Ectodermal cell (in vitro differentiated cells): ENCODE measurements around the gene IBA57.

Experiments used
- H3K27ac ChIP-seq: 2 replicates; pipeline ENCODE4 v1.7.0; 2013; ENCODE audit warnings: mild to moderate bottlenecking, low read depth, low read length; ENCODE audit not compliant: insufficient read depth, poor library complexity, severe bottlenecking
- H3K27me3 ChIP-seq: 2 replicates; pipeline ENCODE4 v1.7.0; 2013; ENCODE audit warnings: mild to moderate bottlenecking, low read length; ENCODE audit not compliant: insufficient read depth, control insufficient read depth, poor library complexity, severe bottlenecking
- H3K36me3 ChIP-seq: one replicate; pipeline ENCODE4 v1.7.0; 2013; ENCODE audit warnings: low read length; ENCODE audit not compliant: control insufficient read depth, insufficient read depth
- H3K4me1 ChIP-seq: one replicate; pipeline ENCODE4 v1.7.0; 2013; ENCODE audit warnings: low read length; ENCODE audit not compliant: control insufficient read depth, insufficient read depth
- H3K4me3 ChIP-seq: 2 replicates; pipeline ENCODE4 v1.7.0; 2013; ENCODE audit warnings: low read depth, low read length, control low read depth; ENCODE audit not compliant: insufficient read depth
- H3K9me3 ChIP-seq: 2 replicates; pipeline ENCODE4 v1.7.0; 2013; ENCODE audit warnings: mild to moderate bottlenecking, low read length, moderate library complexity; ENCODE audit not compliant: control insufficient read depth
- WGBS, 2 experiments: methylation state at CpG; one replicate each; pipeline ENCODE4 v1.1.7; 2013; ENCODE audit warnings: missing lambda C conversion rate in 2 of 2; 5-methylcytosine and 5-hydroxymethylcytosine counted together

IBA57 gene

DNA sequence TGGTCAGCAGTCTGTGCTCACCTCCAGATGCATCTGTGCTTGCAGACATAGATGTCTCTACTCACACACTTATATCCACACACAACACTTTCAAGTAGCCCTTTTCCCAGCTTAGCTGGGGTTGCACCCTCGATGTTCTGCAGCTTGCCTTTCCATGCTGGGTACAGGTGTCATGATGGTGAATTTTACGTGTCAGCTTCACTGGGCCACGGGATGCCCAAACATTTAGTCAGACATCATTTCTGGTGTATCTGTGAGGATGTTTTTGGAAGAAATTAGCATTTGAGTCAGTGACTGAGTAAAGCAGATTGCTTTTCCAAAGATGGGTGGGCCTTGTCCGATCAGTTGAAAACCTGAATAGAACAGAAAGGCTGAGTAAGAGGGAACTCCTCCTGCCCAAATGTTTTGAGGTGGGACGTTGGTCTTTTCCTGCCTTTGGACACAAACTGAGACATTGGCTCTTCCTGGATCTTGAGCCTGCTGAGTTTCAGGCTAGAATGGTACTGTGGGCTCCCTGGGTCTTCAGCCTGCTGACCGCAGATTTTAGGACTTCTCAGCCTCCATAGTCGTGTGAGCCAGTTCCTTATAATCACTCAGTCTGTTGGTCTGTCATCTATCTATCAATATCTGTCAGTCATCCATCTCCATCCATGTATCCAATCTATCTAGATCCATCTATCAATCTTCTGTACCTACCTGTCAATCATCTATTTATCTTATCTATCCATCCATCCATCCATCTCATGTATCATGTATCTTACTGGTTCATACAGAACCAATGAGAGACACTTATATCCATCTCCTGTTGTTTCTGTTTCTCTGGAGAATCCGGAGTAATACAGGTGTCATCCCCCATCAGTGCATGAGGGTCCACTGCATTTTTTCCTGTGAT lies 29.6 kb downstream of the IBA57 start:
- Histone ChIP-seq H3K27me3 (no peaks in the 10 kb centered on the region), H3K36me3 (no peaks in the 10 kb centered on the region), H3K27ac (no peak overlapping the region), H3K9me3 (peaks cover 9% of the 10 kb centered on the region), H3K4me1 (no peaks in the 10 kb centered on the region), H3K4me3 (no peak overlapping the region)
- WGBS, 2 experiments: 90 to 93% methylated on average over 8 of the region's 8 CpGs

DNA sequence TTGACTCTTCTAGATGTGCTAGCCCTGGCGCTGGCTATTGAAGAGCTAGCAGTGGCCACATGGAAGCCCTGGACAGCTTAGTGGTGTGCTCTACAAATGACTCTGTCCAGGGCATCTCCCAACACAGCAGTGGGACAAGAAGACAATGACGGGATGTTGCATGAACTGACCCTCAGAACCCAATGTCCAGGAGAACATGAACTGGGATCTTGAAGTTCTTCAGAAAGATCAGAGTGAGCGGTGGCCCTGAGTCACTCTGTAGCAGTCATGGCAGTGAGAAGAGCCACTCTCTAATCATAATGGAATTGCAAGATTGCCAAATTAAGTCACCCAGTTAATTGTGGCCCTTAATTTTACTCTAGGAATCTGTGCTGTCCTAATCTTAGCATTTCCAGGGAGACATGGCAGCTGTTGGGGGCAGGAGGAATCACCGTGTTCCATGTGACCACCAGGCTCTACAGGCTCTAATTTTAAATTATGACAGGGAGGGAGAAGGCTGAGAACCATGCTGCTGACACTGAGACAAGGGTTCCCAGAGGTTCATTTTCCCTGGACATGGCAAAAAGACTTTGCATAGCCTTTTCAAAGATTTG lies 32.0 kb downstream of the IBA57 start:
- WGBS, 2 experiments: 93 to 96% methylated on average over 4 of the region's 4 CpGs
- H3K4me1 ChIP-seq: no peaks in the 10 kb centered on the region
- peaks cover 9% of the 10 kb centered on the region for H3K9me3 ChIP-seq
- no peak overlapping the region for H3K27ac ChIP-seq
- no peak overlapping the region for H3K4me3 ChIP-seq
- no peaks in the 10 kb centered on the region for H3K36me3 ChIP-seq
- no peaks in the 10 kb centered on the region for H3K27me3 ChIP-seq

DNA sequence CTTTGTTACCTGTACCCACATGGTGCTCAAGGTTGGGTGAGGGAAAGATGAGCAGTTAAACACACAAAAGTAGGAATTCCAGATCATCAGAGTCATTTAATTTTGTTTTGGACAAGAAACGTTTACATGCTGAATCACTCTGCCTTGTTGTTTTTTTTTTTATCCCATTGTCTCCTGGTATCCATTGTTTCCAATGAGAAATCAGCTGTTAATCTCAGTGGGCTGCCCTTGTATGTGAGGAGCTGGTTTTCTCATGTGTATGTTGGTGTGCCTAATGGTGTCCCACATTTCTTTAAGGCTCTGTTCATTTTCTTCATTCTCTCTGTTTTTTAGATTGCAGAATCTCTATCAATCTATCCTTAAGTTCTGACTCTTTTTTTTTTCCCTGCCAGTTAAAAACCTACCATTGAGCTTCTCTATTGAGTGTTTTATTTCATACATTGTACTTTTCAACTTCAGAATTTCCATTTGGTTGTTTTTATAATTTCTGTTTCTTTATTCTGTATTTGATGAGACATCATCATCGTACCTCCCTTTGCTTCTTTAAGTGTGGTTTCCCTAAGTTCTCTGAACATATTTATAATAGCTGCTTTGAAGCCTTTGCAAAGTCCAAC lies 33.5 kb downstream of the IBA57 start:
- 64 to 74% methylated on average over 2 of the region's 2 CpGs for WGBS, 2 experiments
- peaks cover 9% of the 10 kb centered on the region for H3K9me3 ChIP-seq
- H3K27me3 ChIP-seq: no peaks in the 10 kb centered on the region
- no peaks in the 10 kb centered on the region for H3K4me1 ChIP-seq
- H3K27ac ChIP-seq: no peak overlapping the region
- no peaks in the 10 kb centered on the region for H3K36me3 ChIP-seq
- H3K4me3 ChIP-seq: no peak overlapping the region

DNA sequence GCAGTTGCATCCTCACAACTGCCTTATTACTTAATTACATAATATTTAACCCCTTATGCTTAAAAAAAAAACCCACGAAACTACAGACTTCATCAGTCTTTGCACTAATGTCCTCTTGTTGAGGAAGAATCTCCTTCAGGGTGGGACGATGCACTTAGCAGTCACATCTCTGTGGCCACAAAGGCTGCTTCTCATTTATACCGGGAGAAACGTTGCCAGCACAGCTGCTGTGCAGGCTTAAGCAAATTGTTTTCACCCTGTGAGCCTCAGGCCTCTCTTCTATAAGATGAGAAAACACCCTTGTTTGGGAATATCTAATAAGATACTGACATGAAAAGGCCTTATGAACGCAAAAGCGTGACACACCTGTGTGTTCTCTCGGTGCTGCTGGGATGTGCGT lies 39.4 kb downstream of the IBA57 start:
- Histone ChIP-seq H3K36me3 (no peaks in the 10 kb centered on the region), H3K27ac (no peak overlapping the region), H3K27me3 (no peaks in the 10 kb centered on the region), H3K9me3 (peaks cover under 1% of the 10 kb centered on the region), H3K4me1 (peaks cover 26% of the 10 kb centered on the region), H3K4me3 (no peak overlapping the region)
- 87 to 90% methylated on average over 8 of the region's 8 CpGs for WGBS, 2 experiments

DNA sequence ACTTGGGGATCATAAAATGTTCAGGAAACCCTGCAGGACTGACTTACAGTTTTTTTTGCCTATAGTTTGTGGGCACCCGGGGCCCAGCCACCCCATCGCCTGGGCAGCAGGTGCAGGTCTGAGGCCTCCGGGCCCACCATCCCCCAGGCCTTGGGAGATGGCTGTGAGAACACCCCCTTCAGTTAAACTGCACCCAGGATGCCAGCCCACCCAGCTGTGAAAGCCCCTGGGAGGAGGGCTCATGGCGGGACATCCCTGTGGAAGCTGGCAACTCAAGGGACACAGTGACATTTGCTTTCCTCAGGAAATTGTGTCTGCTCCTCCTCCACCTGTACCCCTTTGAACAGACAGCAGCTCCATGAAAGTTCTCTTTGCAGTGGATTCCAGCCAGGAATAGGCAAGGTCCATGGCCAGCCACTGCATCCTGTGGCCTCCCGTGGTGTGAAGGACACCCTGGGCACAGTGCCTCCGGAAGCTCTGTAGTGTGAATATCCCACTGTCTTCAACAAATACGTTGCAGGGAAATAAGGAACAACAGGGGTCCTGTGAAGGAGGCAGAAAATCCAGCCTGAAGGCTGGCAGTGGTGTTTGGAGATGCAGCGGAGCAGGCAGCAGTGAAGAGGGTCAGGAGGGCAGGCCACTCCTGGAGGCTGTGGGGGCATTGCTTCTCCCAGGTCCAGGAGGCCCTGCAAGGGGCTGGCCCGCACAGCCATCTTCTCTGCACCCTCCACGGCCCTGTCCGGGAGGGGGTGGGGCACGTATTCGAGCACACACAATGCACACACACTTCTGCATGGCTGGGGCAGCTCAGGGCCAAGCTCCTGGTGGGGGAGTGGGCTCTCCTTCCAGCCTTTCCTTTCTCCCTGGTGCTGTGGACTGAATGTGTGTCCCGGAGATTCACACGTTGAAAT lies 40.2 kb downstream of the IBA57 start:
- H3K36me3 ChIP-seq: no peaks in the 10 kb centered on the region
- H3K4me3 ChIP-seq: no peak overlapping the region
- WGBS, 2 experiments: 66 to 68% methylated on average over 15 of the region's 15 CpGs
- peaks cover 28% of the 10 kb centered on the region for H3K4me1 ChIP-seq
- no peaks in the 10 kb centered on the region for H3K27me3 ChIP-seq
- H3K9me3 ChIP-seq: no peaks in the 10 kb centered on the region
- H3K27ac ChIP-seq: no peak overlapping the region

DNA sequence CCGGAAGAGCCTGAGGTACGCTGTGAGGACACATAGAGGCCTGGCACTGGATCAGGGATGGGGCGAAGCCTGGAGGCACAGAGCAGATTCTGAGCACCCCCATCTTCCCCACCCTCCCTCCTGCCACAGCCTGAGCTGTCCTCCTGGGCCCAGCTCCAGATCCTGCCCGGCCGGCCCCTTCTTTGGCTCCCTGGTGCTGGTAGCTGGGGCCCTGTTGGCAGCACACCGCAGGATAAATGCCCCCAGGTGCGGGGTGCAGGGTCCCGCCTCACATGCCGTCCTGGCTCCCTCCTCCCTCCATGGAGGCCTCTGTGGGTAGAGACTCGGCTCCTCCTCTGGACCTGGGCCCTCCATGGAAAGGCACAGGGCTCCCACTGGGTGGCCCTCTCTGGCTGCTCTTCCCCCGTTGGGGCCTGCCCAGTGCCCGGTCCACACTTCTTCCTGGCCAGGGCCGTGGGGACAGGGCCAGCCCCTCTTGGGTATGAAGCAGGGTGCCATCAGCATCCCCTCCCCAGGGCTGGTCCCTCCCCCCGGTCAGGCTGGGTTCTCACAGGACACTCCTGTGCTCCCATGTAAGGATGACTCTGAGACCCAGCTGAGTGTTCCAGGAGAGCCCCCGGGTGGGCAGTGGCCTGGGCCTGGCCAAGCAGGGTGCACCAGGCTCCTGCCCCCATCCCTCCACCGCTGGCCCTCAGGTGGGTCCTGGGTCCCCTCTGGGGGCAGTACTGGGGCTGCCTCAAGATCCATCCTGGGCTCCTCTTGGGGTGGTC lies 41.2 kb downstream of the IBA57 start:
- no peaks in the 10 kb centered on the region for H3K36me3 ChIP-seq
- no peak overlapping the region for H3K27ac ChIP-seq
- WGBS, 2 experiments: 90 to 91% methylated on average over 16 of the region's 16 CpGs
- H3K27me3 ChIP-seq: no peaks in the 10 kb centered on the region
- no peaks in the 10 kb centered on the region for H3K9me3 ChIP-seq
- H3K4me3 ChIP-seq: no peak overlapping the region
- peaks cover 28% of the 10 kb centered on the region for H3K4me1 ChIP-seq

DNA sequence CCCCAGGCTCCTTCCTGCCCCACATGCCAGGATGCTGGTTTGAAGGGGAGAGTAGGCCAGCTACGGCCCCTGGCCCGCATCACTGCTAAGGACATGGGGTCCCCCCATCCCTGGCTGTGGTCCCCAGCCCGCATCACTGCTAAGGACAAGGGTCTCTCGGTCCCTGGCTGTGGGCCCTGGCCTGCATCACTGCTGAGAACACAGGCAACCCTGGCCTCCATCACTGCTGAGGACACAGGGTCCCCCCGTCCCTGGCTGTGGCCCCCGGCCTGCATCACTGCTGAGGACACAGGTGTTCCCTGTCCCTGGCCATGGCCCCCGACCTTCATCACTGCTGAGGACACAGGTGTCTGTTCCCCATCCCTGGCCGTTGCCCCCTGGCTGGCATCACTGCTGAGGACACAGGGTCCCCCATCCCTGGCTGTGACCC lies 41.8 kb downstream of the IBA57 start:
- Histone ChIP-seq H3K27me3 (no peaks in the 10 kb centered on the region), H3K4me1 (peaks cover 28% of the 10 kb centered on the region), H3K27ac (no peak overlapping the region), H3K36me3 (no peaks in the 10 kb centered on the region), H3K9me3 (no peaks in the 10 kb centered on the region), H3K4me3 (no peak overlapping the region)
- WGBS, 2 experiments: 93 to 95% methylated on average over 8 of the region's 8 CpGs

DNA sequence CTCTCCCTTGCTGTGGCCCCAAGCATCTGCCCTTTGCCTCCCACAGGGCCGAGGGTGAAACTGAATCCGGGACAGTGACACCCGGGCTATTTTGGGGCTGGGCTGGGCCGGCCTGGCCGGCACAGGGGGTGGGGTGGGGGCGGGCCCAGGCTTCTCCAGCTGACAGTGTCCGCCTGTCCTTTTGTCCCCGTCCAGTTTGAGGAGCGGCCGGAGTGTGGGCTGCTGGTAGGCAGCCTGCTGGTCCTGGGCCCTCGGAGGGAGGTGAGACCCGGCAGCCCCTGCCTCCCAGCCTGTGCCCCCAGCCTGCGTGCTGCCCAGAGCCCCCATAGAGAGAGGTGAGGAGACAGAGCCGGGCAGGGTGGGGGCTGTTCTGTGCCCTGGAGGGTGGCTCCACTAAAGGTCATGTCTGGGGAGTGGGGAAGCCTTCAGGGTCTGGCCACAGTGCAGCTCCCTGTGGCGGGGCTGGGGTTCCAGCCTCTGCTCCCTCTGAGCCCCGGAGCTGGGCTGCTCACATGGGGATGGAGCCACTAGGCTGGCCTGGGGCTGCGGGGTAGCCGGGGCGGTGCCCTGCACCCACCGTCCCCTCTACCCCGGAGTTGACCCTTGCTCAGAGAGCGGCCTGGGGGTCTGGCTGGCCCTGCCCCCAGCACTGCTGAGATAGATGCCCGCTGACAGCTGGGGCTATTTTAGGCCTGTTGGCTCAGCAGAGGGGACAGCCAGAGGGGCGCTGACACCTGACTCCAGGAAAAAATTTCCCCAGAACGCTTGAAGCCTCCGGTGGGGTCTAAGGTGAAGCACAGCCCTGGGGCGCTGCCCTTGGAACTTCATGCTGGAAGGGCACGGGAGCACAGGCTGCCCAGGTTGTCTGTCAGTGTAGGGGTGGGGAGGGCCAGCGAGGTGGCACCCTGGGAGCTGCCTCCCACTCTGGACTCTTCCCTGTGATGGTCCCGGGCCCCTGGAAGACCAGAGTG lies 42.5 kb downstream of the IBA57 start, which contains the start of gene OBSCN:
Gene OBSCN (plus strand): TSS at position 194 of the 971 bp plus-strand sequence. CDS start 3,740 bp downstream, outside the sequence.
- H3K27ac ChIP-seq: no peak within 1 kb of the TSS
- H3K4me1 ChIP-seq: peaks cover 28% of the 10 kb centered on the region
- WGBS, 2 experiments: 64 to 68% methylated on average over 30 of the region's 30 CpGs
- H3K27me3 ChIP-seq: no peaks in the 10 kb centered on the region
- no peaks in the 10 kb centered on the region for H3K36me3 ChIP-seq
- no peak within 1 kb of the TSS for H3K4me3 ChIP-seq
- no peaks in the 10 kb centered on the region for H3K9me3 ChIP-seq
